ENCODE results near the gene TTC9B. TPM values are rescaled to one million over a fixed set of nuclear protein-coding genes. Genes with fewer than 3 reads are reported as not detected.

Gene TTC9B
- total and polyA plus RNA-seq, 2 experiments from 2014 or later = 0.63 to 1.0 TPM

DNA sequence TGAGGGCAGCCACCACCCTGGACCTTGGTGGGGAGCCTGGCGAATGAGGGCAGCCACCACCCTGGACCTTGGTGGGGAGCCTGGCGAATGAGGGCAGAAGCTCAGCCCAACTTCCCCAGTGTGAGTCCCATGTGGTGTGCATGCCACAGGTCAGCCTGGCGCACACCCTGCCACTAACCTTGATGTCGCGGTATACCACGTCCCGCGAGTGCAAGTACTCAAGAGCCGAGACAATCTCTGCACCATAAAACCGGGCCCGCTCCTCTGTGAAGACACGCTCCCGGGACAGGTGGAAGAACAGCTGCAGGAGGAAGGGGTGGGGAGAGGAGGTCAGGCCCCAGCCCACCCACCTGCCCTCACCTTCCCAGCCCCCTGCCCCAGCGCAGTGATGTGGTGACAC lies 19.6 kb upstream of the TTC9B start (continued):
- TF ChIP-seq EZH2phosphoT487 (IDR thresholded peaks at IDR 0.05; ENCODE audit: unreplicated experiment) = no peak
- TF ChIP-seq, protein P1, sequence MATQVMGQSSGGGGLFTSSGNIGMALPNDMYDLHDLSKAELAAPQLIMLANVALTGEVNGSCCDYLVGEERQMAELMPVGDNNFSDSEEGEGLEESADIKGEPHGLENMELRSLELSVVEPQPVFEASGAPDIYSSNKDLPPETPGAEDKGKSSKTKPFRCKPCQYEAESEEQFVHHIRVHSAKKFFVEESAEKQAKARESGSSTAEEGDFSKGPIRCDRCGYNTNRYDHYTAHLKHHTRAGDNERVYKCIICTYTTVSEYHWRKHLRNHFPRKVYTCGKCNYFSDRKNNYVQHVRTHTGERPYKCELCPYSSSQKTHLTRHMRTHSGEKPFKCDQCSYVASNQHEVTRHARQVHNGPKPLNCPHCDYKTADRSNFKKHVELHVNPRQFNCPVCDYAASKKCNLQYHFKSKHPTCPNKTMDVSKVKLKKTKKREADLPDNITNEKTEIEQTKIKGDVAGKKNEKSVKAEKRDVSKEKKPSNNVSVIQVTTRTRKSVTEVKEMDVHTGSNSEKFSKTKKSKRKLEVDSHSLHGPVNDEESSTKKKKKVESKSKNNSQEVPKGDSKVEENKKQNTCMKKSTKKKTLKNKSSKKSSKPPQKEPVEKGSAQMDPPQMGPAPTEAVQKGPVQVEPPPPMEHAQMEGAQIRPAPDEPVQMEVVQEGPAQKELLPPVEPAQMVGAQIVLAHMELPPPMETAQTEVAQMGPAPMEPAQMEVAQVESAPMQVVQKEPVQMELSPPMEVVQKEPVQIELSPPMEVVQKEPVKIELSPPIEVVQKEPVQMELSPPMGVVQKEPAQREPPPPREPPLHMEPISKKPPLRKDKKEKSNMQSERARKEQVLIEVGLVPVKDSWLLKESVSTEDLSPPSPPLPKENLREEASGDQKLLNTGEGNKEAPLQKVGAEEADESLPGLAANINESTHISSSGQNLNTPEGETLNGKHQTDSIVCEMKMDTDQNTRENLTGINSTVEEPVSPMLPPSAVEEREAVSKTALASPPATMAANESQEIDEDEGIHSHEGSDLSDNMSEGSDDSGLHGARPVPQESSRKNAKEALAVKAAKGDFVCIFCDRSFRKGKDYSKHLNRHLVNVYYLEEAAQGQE (IDR thresholded peaks at IDR 0.05; ENCODE audit: unreplicated experiment) = no peak
- TF ChIP-seq, protein P2, sequence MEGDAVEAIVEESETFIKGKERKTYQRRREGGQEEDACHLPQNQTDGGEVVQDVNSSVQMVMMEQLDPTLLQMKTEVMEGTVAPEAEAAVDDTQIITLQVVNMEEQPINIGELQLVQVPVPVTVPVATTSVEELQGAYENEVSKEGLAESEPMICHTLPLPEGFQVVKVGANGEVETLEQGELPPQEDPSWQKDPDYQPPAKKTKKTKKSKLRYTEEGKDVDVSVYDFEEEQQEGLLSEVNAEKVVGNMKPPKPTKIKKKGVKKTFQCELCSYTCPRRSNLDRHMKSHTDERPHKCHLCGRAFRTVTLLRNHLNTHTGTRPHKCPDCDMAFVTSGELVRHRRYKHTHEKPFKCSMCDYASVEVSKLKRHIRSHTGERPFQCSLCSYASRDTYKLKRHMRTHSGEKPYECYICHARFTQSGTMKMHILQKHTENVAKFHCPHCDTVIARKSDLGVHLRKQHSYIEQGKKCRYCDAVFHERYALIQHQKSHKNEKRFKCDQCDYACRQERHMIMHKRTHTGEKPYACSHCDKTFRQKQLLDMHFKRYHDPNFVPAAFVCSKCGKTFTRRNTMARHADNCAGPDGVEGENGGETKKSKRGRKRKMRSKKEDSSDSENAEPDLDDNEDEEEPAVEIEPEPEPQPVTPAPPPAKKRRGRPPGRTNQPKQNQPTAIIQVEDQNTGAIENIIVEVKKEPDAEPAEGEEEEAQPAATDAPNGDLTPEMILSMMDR (conservative IDR thresholded peaks at IDR 0.05; ENCODE audit: low read depth in 2 of 2) = no peak

DNA sequence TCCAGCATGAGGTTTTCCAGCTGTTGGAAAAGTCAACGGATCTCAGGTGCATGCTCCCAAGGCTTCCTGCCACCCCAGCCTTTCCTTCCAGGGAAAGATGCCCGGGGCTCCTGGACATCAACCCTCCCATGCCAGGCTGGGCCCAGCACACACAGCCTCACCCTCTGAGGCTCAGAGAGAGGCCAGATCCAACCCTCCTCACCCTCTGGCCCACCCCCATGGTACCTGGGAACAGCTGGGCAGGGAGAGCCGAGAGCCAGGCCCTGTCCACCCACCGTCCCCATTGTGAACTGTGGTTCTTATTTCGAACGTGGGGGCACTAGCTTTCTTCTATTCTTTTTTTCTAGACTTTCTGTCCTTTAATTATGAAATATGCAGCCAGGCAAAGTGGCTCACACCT lies 18.2 kb upstream of the TTC9B start:
- no peak for ATAC-seq
- peaks cover 13% of the 10 kb centered on the region for H3K27me3 Mint-ChIP-seq (ENCODE audit: insufficient read depth, low read depth, poor library complexity)
- H4K20me1 ChIP-seq (replicated peaks; ENCODE audit: insufficient read depth) = no peaks in the 10 kb centered on the region
- DNase-seq (ENCODE audit: low spot score) = no peak
- no peak for TF ChIP-seq JUNB (IDR thresholded peaks at IDR 0.05; ENCODE audit: unreplicated experiment)
- no peak overlapping the region for H3K4me3 ChIP-seq
- H2AFZ ChIP-seq = no peak overlapping the region
- H3K9me2 ChIP-seq (ENCODE audit: insufficient read depth) = no peaks in the 10 kb centered on the region
- no peaks in the 10 kb centered on the region for H3K27me3 ChIP-seq (ENCODE audit: insufficient read depth)
- no peak overlapping the region for H3K27ac ChIP-seq (ENCODE audit: low read depth)
- peaks cover 13% of the 10 kb centered on the region for H3K4me1 Mint-ChIP-seq
- peaks cover 12% of the 10 kb centered on the region for H3K4me1 ChIP-seq (ENCODE audit: insufficient read depth)
- H3K36me3 ChIP-seq (ENCODE audit: insufficient read depth) = no peaks in the 10 kb centered on the region; the same call in 1 of the 2 replicates
- H3F3A ChIP-seq (replicated peaks; ENCODE audit: low read depth) = 0 out of 2 replicates have a peak, but pooled peaks cover 2% of the 10 kb centered on the region
- no peaks in the 10 kb centered on the region for H3K9me3 Mint-ChIP-seq
- peaks cover 27% of the 10 kb centered on the region for H3K36me3 Mint-ChIP-seq (ENCODE audit: low read depth)
- no peak overlapping the region for H3K4me3 Mint-ChIP-seq
- H3K79me2 ChIP-seq (replicated peaks; ENCODE audit: insufficient read depth) = no peaks in the 10 kb centered on the region
- H3K27ac Mint-ChIP-seq = no peak overlapping the region
- H3K4me2 ChIP-seq = no peak overlapping the region

DNA sequence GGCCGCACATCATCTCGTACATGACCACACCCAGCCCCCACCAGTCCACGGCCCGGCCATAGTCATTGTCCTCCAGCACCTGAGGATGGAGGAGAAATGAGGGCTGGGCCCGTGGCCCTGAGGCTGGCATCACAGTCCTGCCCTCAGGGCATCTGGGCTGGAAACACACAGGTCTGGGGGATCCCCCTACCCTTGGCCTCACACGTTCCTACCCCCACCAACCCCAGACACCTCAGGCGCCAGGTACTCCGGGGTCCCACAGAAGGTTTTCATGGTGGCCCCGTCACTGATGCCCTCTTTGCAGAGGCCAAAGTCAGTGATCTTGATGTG lies 17.8 kb upstream of the TTC9B start:
- peaks cover 23% of the 10 kb centered on the region for H3K36me3 Mint-ChIP-seq (ENCODE audit: low read depth)
- no peaks in the 10 kb centered on the region for H3K27me3 ChIP-seq (ENCODE audit: insufficient read depth)
- no peaks in the 10 kb centered on the region for H3K79me2 ChIP-seq (replicated peaks; ENCODE audit: insufficient read depth)
- no peak overlapping the region for H3K27ac Mint-ChIP-seq
- peaks cover 16% of the 10 kb centered on the region for H3K4me1 ChIP-seq (ENCODE audit: insufficient read depth)
- H3K27ac ChIP-seq (ENCODE audit: low read depth) = no peak overlapping the region
- DNase-seq (ENCODE audit: low spot score) (no peak), ATAC-seq (no peak)
- no peak overlapping the region for H2AFZ ChIP-seq
- no peaks in the 10 kb centered on the region for H3K9me3 Mint-ChIP-seq
- H3K4me1 Mint-ChIP-seq = peaks cover 17% of the 10 kb centered on the region
- no peaks in the 10 kb centered on the region; the same call in 1 of the 2 replicates for H3K36me3 ChIP-seq (ENCODE audit: insufficient read depth)
- H4K20me1 ChIP-seq (replicated peaks; ENCODE audit: insufficient read depth) = no peaks in the 10 kb centered on the region
- H3K27me3 Mint-ChIP-seq (ENCODE audit: insufficient read depth, low read depth, poor library complexity) = peaks cover 13% of the 10 kb centered on the region
- H3K4me3 ChIP-seq = no peak overlapping the region
- no peak overlapping the region for H3K4me2 ChIP-seq
- H3K4me3 Mint-ChIP-seq = no peak overlapping the region
- no peaks in the 10 kb centered on the region for H3K9me2 ChIP-seq (ENCODE audit: insufficient read depth)
- 0 out of 2 replicates have a peak, but pooled peaks cover 3% of the 10 kb centered on the region for H3F3A ChIP-seq (replicated peaks; ENCODE audit: low read depth)
- TF ChIP-seq EZH2phosphoT487 (IDR thresholded peaks at IDR 0.05; ENCODE audit: unreplicated experiment) = no peak
- TF ChIP-seq STAT1 (IDR thresholded peaks at IDR 0.05; ENCODE audit: unreplicated experiment) = no peak
- no peak for TF ChIP-seq NANOG (IDR thresholded peaks at IDR 0.05; ENCODE audit: borderline replicate concordance)
- TF ChIP-seq, protein P3, sequence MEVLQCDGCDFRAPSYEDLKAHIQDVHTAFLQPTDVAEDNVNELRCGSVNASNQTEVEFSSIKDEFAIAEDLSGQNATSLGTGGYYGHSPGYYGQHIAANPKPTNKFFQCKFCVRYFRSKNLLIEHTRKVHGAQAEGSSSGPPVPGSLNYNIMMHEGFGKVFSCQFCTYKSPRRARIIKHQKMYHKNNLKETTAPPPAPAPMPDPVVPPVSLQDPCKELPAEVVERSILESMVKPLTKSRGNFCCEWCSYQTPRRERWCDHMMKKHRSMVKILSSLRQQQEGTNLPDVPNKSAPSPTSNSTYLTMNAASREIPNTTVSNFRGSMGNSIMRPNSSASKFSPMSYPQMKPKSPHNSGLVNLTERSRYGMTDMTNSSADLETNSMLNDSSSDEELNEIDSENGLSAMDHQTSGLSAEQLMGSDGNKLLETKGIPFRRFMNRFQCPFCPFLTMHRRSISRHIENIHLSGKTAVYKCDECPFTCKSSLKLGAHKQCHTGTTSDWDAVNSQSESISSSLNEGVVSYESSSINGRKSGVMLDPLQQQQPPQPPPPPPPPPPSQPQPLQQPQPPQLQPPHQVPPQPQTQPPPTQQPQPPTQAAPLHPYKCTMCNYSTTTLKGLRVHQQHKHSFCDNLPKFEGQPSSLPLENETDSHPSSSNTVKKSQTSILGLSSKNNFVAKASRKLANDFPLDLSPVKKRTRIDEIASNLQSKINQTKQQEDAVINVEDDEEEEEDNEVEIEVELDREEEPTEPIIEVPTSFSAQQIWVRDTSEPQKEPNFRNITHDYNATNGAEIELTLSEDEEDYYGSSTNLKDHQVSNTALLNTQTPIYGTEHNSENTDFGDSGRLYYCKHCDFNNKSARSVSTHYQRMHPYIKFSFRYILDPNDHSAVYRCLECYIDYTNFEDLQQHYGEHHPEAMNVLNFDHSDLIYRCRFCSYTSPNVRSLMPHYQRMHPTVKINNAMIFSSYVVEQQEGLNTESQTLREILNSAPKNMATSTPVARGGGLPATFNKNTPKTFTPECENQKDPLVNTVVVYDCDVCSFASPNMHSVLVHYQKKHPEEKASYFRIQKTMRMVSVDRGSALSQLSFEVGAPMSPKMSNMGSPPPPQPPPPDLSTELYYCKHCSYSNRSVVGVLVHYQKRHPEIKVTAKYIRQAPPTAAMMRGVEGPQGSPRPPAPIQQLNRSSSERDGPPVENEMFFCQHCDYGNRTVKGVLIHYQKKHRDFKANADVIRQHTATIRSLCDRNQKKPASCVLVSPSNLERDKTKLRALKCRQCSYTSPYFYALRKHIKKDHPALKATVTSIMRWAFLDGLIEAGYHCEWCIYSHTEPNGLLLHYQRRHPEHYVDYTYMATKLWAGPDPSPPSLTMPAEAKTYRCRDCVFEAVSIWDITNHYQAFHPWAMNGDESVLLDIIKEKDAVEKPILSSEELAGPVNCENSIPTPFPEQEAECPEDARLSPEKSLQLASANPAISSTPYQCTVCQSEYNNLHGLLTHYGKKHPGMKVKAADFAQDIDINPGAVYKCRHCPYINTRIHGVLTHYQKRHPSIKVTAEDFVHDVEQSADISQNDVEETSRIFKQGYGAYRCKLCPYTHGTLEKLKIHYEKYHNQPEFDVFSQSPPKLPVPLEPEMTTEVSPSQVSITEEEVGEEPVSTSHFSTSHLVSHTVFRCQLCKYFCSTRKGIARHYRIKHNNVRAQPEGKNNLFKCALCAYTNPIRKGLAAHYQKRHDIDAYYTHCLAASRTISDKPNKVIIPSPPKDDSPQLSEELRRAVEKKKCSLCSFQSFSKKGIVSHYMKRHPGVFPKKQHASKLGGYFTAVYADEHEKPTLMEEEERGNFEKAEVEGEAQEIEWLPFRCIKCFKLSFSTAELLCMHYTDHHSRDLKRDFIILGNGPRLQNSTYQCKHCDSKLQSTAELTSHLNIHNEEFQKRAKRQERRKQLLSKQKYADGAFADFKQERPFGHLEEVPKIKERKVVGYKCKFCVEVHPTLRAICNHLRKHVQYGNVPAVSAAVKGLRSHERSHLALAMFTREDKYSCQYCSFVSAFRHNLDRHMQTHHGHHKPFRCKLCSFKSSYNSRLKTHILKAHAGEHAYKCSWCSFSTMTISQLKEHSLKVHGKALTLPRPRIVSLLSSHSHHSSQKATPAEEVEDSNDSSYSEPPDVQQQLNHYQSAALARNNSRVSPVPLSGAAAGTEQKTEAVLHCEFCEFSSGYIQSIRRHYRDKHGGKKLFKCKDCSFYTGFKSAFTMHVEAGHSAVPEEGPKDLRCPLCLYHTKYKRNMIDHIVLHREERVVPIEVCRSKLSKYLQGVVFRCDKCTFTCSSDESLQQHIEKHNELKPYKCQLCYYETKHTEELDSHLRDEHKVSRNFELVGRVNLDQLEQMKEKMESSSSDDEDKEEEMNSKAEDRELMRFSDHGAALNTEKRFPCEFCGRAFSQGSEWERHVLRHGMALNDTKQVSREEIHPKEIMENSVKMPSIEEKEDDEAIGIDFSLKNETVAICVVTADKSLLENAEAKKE (CRISPR knock-in tag; IDR thresholded peaks at IDR 0.05) = no peak
